HG03280 (cell line): ENCODE data around the gene SLC38A3.
"Not testable (repeated sequence)": the region's sequence is repeated elsewhere in the genome, so short reads cannot be mapped to it uniquely, and the experiment has no call there.

Source experiments
- ATAC-seq: cut with Tn5 transposase; IDR thresholded peaks from one replicate; pipeline ENCODE4 v1.9.1; 2021; ENCODE audit warnings: mild to moderate bottlenecking, moderate library complexity; ENCODE audit not compliant: unreplicated experiment

Gene SLC38A3

GRCh38 chr3:50208677-50209344, 3.7 kb downstream of the SLC38A3 start:
- ATAC-seq, result no peak

- no peak for ATAC-seq
These were observed 5.1 kb downstream of the SLC38A3 start for GRCh38 chr3:50210176-50210509.

GRCh38 chr3:50210510-50211367, 5.7 kb downstream of the SLC38A3 start:
- no peak for ATAC-seq

GRCh38 chr3:50211368-50211717, 6.3 kb downstream of the SLC38A3 start:
- not testable (repeated sequence) for ATAC-seq

GRCh38 chr3:50211930-50212329, 6.9 kb downstream of the SLC38A3 start:
- ATAC-seq, result no peak

- ATAC-seq, result no peak
These were observed 7.4 kb downstream of the SLC38A3 start for GRCh38 chr3:50212502-50212901.

- no peak for ATAC-seq
These were observed 7.9 kb downstream of the SLC38A3 start for GRCh38 chr3:50212971-50213370.

- ATAC-seq, result no peak
These were observed 8.3 kb downstream of the SLC38A3 start for GRCh38 chr3:50213373-50213772.

GRCh38 chr3:50214824-50215223, 9.8 kb downstream of the SLC38A3 start:
- no peak for ATAC-seq

- no peak for ATAC-seq
These were observed 10.5 kb downstream of the SLC38A3 start for GRCh38 chr3:50215529-50215928.

GRCh38 chr3:50217681-50218080, 12.6 kb downstream of the SLC38A3 start:
- ATAC-seq, result no peak

- ATAC-seq, result no peak
These were observed 13.4 kb downstream of the SLC38A3 start for GRCh38 chr3:50218448-50218847.

GRCh38 chr3:50219285-50219684, 14.2 kb downstream of the SLC38A3 start:
- ATAC-seq, result no peak

GRCh38 chr3:50220109-50220508, 15.0 kb downstream of the SLC38A3 start:
- ATAC-seq, result no peak

GRCh38 chr3:50221051-50221410, 16.0 kb downstream of the SLC38A3 start:
- no peak for ATAC-seq

- ATAC-seq, result no peak
These were observed 16.5 kb downstream of the SLC38A3 start for GRCh38 chr3:50221411-50222168.

GRCh38 chr3:50222169-50222528, 17.1 kb downstream of the SLC38A3 start:
- ATAC-seq, result no peak

- no peak for ATAC-seq
These were observed 19.6 kb downstream of the SLC38A3 start for GRCh38 chr3:50224639-50225038.

- ATAC-seq, result peak; percentile 1
These were observed 21.9 kb downstream of the SLC38A3 start for GRCh38 chr3:50226888-50227389.

- peak; percentile 88 for ATAC-seq
These were observed 22.5 kb downstream of the SLC38A3 start for GRCh38 chr3:50227390-50228183.
